Activated CD4-positive, alpha-beta T cell treated with anti-CD3 and anti-CD28 coated beads, Interleukin-2, amount 50 U/mL, for 4 hours (primary cell): Measurements from ENCODE around the gene GOLGA6L10.
A peak's percentile ranks its signal among the peaks of the same experiment; 100 is the strongest.
"Not testable (repeated sequence)": the region's sequence is repeated elsewhere in the genome, so short reads cannot be mapped to it uniquely, and the experiment has no call there.

Source experiments
- DNase-seq, 2 experiments: peaks; one replicate each; pipeline ENCODE4 v3.0.0-alpha.2; 2020

Gene GOLGA6L10

DNA sequence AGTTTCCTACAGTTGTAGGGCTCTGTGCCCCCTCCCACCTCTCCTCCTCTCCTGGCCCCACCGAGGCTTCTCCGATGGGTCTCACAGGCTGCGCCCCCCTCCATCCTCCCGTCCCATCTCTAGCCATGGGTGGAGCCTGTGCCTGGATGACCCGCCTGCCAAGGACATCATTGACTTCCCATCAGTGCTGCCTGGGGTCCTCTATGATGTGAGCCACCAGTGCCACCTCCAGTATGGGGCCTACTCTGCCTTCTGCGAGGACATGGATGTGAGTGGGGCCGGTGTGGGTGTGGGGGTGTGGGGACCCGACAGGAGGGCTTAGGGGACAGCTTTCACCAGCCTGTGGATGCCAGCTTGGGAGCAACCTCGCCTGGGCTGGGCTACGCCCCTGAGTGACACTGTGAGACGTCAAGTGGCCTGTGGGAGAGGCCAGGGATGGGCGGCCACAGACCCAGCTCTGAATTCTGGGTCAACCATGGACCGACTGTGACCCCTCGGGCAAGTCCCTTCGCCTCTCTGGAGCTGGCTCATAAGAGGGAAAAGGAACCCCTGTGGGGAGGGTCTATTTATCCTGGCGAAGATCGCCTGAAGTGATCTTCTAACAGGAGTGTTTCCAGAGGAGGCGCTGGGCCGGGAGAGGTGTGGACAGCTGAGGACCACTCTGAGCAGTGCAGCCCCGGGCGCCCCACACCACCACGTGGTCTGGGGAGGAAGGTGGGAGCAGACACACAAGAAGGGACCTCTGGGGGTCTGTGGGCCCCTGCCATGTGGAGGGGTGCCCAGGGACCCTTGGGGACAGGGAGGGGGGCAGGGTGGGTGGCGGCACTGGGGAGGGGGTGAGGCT, 32.8 kb downstream of the GOLGA6L10 start:
- DNase-seq, result not testable (repeated sequence)

DNA sequence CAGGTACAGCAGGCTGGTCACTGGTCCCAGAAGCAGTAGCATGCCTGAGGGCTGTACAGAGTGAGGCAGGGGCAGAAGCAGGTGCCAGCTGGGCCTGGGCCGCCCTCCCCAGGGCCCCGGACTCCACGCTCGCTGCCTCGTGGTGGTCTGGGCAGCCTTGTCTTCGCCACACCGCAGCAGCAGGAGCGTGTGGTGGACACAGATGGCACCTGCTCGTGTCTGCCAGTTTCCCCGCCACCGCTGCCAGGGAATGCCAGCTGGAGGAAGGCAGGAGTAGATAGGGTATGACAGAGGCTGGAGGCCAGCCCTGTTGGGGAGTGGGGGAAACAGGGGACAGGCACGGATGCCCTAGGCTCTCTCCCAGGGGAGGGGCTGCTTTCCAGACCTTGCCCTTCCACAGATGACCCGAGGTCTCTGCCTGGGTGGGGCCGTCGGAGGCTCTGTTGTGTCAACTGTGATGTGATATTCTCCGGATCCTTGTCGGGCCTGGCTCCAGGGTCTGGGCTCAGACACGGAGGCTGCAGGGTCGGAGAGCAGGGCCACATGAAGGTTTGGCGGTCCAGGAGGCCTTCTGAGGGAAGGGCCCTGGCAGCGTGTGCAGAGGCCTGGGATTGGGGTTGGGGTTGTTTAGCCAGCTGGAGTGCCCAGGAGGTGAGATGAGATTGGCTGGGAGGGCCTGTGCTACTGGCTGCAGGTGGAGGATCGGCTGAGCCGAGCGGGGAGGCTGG, 33.6 kb downstream of the GOLGA6L10 start:
- DNase-seq, result no peak

DNA sequence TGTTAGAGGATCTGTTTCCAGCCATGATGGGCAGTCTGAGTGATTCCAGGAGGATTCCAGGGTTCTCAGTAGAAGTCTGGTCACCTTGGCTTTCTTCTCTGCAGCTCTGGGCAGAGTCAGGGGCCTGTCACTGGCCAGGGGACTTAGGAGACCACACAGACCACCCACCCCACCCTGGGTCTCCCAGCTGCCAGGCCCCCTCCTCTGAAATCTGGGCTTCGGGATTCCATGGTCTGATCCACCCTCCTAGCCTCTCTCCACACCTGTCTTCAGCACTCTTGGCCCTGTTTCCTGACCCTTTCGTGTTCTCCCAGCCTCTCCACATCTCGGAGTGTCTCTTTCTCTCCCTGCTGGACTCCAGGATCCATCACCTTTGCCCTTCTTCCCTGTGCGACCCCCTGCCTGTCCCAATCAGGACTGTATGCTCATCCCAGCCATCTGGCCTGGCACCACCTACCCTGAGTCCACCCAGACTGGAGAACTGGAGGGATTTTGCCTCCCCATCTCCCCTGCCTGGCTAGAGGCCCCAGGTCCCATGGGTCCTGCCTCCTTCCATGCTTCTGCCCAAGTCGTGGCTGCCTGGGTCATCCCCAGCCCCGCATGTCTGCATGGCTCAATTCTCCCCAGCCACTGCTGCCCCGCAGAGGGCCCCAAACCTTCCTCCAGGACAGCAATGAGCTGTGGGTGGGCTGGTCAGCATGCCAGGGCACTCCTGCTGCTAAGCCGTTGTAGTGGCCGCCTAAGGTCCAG, 34.3 kb downstream of the GOLGA6L10 start:
- DNase-seq, result no peak

DNA sequence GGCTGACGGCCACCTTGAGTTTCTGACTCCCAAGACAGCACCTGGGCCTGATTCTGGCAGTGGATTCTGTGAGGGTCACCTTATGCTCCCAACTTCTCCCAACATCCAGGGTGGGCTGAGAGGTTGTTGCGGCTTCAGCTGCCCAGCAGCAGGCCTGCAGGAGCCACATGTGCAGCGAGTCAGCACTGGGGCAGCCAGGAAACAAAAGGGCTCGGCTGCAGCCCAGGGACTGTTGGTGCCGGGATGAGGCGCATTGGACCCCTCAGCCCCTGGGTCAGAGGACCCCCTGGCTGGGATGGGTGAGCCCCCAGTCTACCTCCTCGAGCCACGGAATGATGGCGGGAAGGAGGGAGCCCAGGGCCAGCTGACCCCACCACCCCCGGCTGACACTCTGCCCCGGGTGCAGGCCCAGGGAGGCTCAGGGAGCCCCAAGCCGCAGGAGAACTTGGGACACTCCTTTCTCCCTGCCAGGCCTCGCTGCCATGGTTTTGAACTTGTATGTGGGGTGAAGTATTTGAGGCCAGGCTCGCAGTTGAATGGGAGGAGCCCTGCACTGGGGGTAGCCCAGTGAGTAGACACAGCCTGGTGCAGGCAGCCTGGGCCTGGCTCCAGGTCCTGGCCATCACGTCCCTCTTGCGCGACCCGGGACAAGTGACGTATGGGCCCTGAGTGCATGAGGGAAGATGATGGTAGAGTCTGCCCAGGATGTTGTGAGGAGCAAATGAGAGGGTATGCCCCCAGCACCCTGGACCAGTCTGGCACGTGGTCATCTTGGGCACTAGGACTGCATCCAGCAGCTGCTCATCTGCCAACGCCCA, 35.1 kb downstream of the GOLGA6L10 start:
- DNase-seq, result not testable (repeated sequence)

DNA sequence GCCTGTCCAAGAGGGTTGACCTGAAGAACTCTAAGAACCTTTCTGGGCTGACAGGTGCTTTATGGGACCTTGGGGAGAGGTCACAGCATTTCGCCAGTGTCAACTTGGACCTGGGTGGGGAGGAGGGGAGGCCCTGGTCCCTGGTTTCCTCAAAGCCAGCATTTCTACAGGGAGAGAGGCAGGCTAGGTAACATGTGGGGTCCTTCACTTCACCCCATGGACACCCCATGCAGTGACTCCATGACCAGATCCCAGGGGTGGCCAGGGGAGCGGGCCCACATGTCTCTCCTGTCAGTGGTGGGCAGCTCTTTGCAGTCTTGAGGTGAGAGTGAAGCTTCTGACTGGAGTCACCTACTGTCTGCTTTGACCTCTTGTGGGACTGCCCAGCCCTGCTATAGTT, 35.8 kb downstream of the GOLGA6L10 start:
- no peak for DNase-seq

DNA sequence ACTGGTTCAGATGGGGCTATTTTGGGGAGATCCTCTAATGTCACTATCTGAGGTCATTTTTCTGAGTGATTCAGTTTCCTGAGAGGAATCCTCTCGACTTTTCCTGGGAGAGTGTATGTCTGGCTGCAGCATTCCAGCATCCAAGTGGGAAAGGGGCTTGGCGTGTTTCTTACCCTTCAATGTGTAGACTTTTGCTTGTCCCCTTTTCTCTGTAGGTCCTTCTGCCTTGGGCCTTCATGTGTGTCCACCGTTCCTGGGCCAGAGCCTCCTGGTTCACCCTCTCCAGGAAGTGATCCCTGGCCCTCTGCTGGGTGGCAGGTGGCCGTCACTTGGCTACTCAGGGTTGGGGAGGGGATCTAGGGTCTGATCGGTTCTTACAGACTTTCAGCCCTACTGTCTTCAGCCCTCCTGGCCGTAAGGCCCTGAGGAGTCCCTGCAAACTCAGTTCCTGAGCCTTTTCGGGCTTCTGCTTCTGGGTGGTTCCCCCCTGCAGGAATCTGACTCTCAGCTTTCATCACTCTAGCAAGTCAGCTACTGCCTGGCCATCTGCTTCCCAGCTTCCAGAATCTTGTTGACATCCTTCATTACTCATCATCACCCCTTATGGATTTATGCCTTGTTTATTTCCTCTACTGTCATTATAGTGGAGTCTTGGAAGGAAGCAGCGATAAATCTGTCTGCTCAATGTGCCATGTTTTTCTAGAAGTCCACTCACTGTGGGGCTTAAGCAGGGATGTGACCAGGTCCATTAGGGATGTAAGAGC, 36.5 kb downstream of the GOLGA6L10 start:
- no peak for DNase-seq

DNA sequence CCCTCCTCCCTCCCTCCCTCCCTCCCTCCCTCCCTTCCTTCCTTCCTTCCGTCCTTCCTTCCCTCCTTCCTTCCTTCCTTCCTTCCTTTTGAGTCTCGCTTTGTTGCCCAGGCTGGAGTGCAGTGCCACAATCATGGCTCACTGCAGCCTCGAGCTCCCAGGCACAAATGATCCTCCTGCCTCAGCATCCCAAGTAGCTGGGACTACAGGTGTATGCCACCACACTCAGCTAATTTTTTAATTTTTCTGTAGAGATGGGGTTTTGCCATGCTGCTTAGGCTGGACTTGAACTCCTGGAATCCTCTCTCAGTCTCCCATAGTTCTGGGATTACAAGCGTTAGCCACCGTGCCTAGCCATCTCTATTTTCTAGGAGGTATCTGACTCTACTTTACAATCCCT, 38.0 kb downstream of the GOLGA6L10 start:
- not testable (repeated sequence) for DNase-seq

DNA sequence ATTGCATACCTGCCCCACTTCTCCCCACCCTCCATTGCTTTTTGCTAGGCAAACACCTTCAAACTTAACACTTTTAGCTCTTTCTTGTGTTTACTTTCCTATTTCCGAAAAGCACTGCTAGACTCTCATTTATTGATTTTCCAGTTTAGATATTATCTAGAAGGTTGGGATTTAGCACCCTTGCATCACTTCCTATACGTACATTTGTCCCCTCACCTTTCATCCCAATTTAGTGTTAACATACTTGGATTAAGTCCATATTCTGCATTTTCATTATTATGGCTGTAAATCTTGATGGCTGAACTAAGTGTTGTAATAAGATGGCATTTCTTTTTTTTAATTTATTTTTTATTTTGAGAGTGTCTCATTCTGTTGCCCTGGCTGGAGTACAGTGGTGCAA, 39.5 kb downstream of the GOLGA6L10 start:
- DNase-seq, result no peak

DNA sequence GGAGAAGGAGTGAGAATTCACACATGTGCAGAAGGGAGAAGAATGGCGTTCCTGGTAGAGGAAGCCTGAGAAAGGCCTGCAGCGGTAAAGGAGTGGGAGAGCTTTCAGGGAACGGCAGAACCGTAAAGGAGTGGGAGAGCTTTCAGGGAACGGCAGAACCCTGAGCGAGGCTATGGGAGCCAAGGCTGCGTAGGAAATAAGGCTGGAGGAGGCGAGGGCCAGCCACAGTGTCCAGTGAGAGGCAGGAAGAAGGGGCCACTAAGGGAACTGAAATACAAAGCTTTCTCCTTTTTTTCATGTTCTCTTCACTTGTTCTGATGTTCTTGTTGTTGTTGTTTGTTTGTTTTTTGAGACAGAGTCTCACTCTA, 41.6 kb downstream of the GOLGA6L10 start:
- no peak for DNase-seq

DNA sequence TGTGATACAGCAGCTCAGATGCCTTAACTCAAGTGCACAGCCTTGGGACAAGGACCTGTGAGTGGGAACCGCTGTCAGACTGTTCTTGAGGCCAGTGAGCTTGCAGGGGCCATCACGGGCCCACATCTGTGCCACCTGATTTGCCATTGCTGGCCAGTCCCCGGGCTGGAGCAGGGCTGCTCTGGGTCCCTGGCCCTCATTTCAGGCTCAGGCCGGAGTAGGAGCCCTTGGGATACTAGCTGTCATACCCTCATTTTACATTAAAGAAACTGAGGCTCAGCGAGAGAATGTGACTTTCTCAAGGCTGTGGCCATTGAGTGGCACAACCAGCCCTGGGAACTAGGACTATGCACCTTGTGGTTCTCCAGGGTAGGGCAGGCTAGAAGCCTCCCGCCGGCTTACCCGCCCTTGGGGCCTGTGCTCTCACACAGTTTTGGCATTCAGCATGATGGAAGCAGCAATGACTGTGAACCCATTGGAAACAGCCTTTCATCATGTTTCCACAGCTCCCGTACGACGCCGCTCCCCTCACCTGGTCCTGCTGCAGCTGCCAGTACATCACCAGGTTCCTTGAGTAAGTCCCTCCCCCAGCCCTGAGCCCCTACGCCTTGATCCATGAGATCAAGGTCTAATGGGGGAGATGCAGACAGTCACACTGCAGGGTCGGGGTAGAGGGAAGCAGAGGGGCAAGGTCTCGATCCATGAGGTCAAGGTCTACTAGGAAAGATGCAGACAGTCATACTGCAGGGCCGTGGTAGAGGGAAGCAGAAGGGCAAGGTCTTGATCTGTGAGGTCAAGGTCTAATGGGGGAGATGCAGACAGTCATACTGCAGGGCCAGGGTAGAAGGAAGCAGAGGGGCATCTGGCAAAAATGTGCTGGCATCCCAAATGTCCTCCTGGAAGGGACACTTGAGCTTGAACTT, 42.2 kb downstream of the GOLGA6L10 start:
- no peak for DNase-seq

DNA sequence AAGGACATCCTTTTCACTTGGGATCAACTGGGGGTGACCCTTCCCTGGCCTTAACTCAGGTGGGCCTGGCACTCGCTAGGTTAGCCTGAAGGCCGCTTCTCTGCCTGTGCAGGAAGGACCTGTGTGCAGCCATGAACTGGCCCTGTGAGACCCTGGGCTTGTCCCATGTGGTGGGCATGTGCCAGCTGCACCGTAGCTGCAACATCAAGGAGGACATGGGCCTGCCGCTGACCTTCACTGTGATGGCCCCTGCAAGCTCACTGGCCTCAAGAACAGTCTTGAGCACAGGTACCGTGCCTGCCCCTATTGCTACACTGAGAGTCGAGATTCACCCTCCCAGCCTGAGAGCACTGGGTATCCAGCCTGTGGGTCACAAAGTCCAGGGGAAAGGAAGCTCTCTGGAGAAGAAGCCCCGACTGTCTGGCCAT, 43.6 kb downstream of the GOLGA6L10 start:
- DNase-seq, result no peak

DNA sequence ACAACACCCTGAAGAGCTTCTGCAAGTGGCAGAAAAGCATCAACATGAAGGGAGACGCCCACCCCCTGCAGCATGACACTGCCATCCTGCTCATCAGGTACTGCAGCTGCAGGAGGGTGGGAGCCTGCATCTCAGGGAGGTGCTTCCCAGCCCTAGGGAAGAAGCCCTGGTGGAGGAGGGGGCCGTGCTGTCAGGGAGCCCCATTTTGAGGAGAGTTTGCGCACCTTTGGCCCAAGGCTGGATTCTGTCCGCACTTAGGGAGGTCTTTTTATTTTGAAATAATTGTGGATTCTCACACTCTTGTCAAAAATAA, 44.5 kb downstream of the GOLGA6L10 start:
- DNase-seq, result no peak

DNA sequence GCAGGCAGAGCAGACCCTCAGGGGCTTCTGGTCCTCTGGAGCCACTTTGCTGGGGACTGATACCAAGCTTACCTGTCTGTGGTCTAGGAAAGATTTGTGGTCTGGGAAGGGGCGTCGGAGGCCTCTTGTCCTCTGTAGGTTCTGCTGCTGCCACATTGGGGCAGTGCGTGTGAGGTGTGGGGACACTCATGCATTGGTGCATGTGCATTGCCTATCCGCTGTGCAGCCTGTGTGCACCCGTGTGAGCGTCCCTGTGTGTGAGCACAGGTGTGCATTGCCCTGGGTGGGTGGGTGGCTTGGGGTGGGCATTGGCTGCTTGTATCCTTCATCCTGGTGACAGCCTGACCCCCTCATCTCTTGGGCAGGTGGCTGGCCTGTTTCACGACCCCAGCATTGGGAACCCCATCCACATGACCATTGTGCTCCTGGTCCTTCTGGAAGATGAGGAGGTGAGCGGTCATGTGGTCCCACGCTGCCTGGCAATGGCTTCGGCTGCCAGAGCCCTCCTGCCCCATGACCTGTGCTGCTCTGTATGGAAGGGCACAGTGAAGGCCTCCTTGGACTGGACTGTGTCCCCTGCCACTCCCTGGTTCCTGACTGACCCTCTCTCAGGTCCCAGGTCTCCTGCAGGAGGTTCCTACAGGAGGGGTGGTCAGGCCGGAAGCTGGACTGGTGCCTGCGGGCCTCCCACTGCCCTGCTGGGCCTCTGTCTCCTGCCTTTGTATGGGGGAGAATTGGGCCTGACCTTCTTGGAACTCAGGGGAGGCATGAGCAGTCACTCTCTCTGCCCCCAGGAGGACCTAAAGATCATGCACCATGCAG, 45.1 kb downstream of the GOLGA6L10 start:
- no peak for DNase-seq

DNA sequence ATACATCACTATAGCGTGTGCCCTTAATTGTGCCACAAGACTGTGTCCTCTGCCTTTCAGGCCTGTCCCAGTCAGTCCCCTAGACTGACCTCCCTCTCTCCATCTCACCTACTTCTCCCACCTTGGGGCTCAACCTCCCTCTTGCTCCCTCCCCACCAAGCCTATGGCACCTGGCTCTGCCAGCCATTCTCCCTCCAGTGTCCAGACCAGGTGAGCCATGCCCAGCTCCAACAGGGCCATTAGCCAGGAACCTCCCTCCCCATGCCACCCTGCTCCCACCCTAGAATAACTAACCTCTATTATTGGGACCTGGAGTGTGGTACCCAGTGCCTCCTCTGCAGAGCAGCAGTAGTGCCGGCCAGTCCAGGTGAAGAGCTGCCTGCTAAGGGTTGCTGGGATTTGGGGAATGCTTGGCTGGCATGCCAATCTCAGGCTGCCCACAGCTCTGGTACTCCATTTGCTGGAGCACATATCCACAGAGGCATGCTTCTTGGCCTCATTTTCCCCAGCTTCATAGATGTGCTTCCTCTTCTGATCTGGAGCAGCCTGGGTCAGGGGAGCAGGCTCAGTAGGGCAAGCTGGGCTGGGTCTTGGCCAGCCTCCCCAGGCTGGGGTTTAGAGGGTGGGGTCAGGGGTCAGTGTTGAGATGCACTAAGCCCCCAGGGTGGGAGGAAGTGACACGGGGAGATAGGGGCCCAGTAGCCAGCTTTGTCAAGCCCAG, 47.8 kb downstream of the GOLGA6L10 start:
- DNase-seq, result no peak

DNA sequence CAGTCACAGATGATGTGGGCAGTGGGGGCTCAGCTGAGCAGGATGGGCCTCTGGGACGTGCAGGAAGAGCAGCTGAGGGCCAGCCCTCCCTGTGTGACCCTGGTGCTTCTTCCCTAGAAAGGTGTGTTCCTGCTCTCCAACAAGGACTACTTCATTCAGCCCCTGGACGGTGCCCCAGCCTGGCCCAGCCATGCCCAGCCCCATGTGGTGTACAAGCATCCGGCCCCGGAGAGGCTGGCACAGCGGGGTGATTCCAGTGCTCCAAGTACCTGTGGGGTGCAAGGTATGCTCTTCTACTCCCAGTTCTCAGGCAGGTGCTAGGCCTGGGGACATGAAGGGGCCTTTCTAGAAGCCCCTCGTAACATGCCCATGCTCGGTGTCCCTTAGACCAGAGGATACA, 48.4 kb downstream of the GOLGA6L10 start:
- DNase-seq, result no peak

DNA sequence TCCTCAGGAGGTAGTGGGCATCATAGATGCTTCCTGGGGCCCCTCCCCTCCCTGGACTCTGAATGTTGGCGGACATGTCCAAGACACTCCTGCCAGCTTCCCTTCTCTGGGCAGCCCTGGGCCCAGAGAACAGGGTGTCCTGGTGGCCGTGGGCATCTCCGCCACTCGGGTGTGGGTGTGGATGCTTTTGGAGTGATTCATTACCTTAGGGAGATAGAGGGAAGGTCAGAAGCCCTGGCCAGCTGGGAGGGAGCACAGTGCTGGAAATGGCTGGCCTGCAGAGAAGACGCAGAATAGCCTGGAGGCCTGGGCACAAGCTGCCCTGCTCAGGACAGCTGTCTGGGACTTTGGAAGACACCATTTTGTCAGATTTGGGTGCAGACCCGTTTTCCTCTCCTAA, 48.9 kb downstream of the GOLGA6L10 start:
- DNase-seq, result not testable (repeated sequence)

DNA sequence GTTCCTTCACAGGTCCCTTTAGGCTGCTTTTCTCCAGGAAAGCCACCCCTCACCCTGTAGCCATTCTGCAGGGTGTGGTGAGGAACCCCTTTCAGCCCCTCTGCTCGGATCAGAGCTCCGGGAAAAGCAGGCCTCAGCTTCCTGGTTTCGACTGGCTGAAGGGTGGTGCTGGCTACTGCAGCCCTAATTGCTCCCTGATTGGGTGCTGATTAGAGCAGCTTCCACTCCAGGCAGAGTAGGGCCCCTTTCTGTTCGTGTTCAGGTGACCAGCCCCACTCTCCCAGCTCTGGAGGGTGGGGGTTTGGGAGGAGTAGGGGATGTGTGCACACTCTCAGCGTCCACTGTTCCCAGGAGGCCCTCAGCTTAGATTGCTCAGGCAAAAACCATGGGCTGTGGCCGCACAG, 49.8 kb downstream of the GOLGA6L10 start:
- DNase-seq, result not testable (repeated sequence)

DNA sequence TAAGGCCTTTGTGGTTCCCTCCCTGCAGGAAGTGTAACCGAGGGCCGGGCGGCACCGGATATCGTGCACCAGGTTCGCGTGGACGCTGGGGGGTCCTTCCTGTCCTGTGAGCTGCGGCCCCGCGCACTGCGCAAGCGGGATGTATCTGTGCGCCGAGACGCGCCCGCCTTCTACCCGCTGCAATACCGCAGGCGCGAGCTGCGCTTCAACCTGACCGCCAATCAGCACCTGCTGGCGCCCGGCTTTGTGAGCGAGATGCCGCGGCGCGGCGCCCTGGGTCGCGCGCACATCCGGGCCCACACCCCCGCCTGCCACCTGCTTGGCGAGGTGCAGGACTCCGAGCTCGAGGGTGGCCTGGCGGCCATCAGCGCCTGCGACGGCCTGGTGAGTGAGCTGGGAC, 50.8 kb downstream of the GOLGA6L10 start:
- peak; percentile 25 to 32 for DNase-seq

DNA sequence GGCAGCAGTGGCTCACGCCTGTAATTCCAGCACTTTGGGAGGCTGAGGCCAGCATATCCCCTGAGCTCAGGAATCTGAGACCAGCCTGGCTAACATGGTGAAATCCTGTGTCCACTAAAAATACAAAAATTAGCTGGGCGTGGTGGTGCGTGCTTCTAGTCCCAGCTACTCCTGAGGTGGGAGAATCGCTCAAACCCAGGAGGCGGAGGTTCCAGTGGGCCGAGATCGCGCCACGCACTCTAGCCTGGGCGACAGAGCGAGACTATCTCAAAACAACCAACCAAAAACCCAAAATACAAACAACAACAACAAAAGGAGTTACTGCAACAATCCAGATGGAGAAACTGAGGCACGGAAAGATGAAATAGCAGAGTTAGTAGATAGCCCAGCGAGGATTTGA, 51.2 kb downstream of the GOLGA6L10 start:
- no peak for DNase-seq
